IPS DF 6.9 (cell line): ENCODE measurements around the gene KIAA0825.

ENCODE experiments used
- DNase-seq: peaks from one replicate; pipeline ENCODE4 v3.0.0-alpha.2; 2013; ENCODE audit warnings: low read depth, low spot score
- H3K27ac ChIP-seq: one replicate; pipeline ENCODE4 v1.5.1; 2013; ENCODE audit warnings: low read length, control low read depth
- H3K27me3 ChIP-seq: 2 replicates; pipeline ENCODE4 v1.6.1; 2013; ENCODE audit warnings: mild to moderate bottlenecking, low read length; ENCODE audit not compliant: control insufficient read depth, insufficient read depth
- H3K36me3 ChIP-seq: 2 replicates; pipeline ENCODE4 v1.6.1; 2013; ENCODE audit warnings: low read length; ENCODE audit not compliant: control insufficient read depth, insufficient read depth
- H3K4me1 ChIP-seq: 2 replicates; pipeline ENCODE4 v1.6.1; 2013; ENCODE audit warnings: low read length; ENCODE audit not compliant: control insufficient read depth, insufficient read depth
- H3K4me3 ChIP-seq: 2 replicates; pipeline ENCODE4 v1.5.1; 2013; ENCODE audit warnings: mild to moderate bottlenecking, low read length
- H3K9me3 ChIP-seq: 2 replicates; pipeline ENCODE4 v1.6.1; 2013; ENCODE audit warnings: low read length, inconsistent platforms; ENCODE audit not compliant: control insufficient read depth, insufficient read depth
- WGBS: extraction: QIAGEN DNeasy Blood & Tissue Kit; methylation state at CpG from one replicate; pipeline ENCODE4 v1.1.7; 2013; ENCODE audit warnings: mixed read lengths, missing lambda C conversion rate; ENCODE audit not compliant: insufficient read length, insufficient coverage; 5-methylcytosine and 5-hydroxymethylcytosine counted together

KIAA0825 gene

GRCh38 chr5:94281236-94281801, 337.1 kb downstream of the KIAA0825 start:
- no peak overlapping the region for H3K27ac ChIP-seq
- no peak for DNase-seq
- H3K4me1 ChIP-seq, result 0 out of 2 replicates have a peak, but pooled peaks cover 4% of the 10 kb centered on the region
- no peaks in the 10 kb centered on the region for H3K9me3 ChIP-seq
- H3K4me3 ChIP-seq, result no peak overlapping the region
- no CpG with 5 or more reads among the region's 2 CpGs for WGBS
- no peaks in the 10 kb centered on the region for H3K27me3 ChIP-seq
- H3K36me3 ChIP-seq, result no peaks in the 10 kb centered on the region

GRCh38 chr5:94276751-94277150, 341.7 kb downstream of the KIAA0825 start:
- no peaks in the 10 kb centered on the region for H3K9me3 ChIP-seq
- DNase-seq, result no peak
- no peaks in the 10 kb centered on the region for H3K27me3 ChIP-seq
- H3K27ac ChIP-seq, result no peak overlapping the region
- no peaks in the 10 kb centered on the region; the same call in 1 of the 2 replicates for H3K36me3 ChIP-seq
- H3K4me1 ChIP-seq, result 0 out of 2 replicates have a peak, but pooled peaks cover 4% of the 10 kb centered on the region
- H3K4me3 ChIP-seq, result no peak overlapping the region
- no CpG with 5 or more reads among the region's 1 CpG for WGBS

- no CpG with 5 or more reads among the region's 1 CpG for WGBS
- H3K36me3 ChIP-seq, result no peaks in the 10 kb centered on the region; the same call in 1 of the 2 replicates
- no peak for DNase-seq
- H3K27me3 ChIP-seq, result no peaks in the 10 kb centered on the region
- no peaks in the 10 kb centered on the region for H3K4me1 ChIP-seq
- no peak overlapping the region for H3K4me3 ChIP-seq
- no peaks in the 10 kb centered on the region for H3K9me3 ChIP-seq
- no peak overlapping the region for H3K27ac ChIP-seq
Measured at GRCh38 chr5:94276048-94276447, 342.4 kb downstream of the KIAA0825 start.

GRCh38 chr5:94274707-94275106, 343.7 kb downstream of the KIAA0825 start:
- WGBS, result no CpG with 5 or more reads among the region's 4 CpGs
- H3K27me3 ChIP-seq, result no peaks in the 10 kb centered on the region
- no peak for DNase-seq
- H3K4me3 ChIP-seq, result no peak overlapping the region
- H3K27ac ChIP-seq, result no peak overlapping the region
- no peaks in the 10 kb centered on the region for H3K9me3 ChIP-seq
- H3K36me3 ChIP-seq, result no peaks in the 10 kb centered on the region; the same call in 1 of the 2 replicates
- H3K4me1 ChIP-seq, result no peaks in the 10 kb centered on the region

GRCh38 chr5:94268226-94268625, 350.2 kb downstream of the KIAA0825 start:
- Histone ChIP-seq H3K4me1 (no peaks in the 10 kb centered on the region), H3K4me3 (no peak overlapping the region), H3K9me3 (no peaks in the 10 kb centered on the region), H3K27ac (no peak overlapping the region), H3K27me3 (no peaks in the 10 kb centered on the region), H3K36me3 (no peaks in the 10 kb centered on the region)
- DNase-seq, result no peak
- no CpG with 5 or more reads among the region's 3 CpGs for WGBS

GRCh38 chr5:94267350-94267899, 351.0 kb downstream of the KIAA0825 start:
- no peaks in the 10 kb centered on the region for H3K9me3 ChIP-seq
- WGBS, result no CpG with 5 or more reads among the region's 4 CpGs
- no peak for DNase-seq

GRCh38 chr5:94266170-94266569, 352.2 kb downstream of the KIAA0825 start:
- Histone ChIP-seq H3K27ac (no peak overlapping the region), H3K36me3 (no peaks in the 10 kb centered on the region), H3K4me1 (no peaks in the 10 kb centered on the region), H3K4me3 (no peak overlapping the region), H3K27me3 (no peaks in the 10 kb centered on the region), H3K9me3 (no peaks in the 10 kb centered on the region)
- DNase-seq, result no peak

More at GRCh38 chr5:94267350-94267899, 351.0 kb downstream of the KIAA0825 start:
- no peaks in the 10 kb centered on the region for H3K27me3 ChIP-seq
- H3K4me1 ChIP-seq, result no peaks in the 10 kb centered on the region
- no peak overlapping the region for H3K27ac ChIP-seq
- H3K4me3 ChIP-seq, result no peak overlapping the region
- H3K36me3 ChIP-seq, result no peaks in the 10 kb centered on the region

- WGBS, result no CpG with 5 or more reads among the region's 1 CpG
- Histone ChIP-seq H3K4me3 (no peak overlapping the region), H3K4me1 (no peaks in the 10 kb centered on the region), H3K27ac (no peak overlapping the region), H3K36me3 (no peaks in the 10 kb centered on the region), H3K9me3 (no peaks in the 10 kb centered on the region), H3K27me3 (no peaks in the 10 kb centered on the region)
- DNase-seq, result no peak
Measured at GRCh38 chr5:94263068-94263467, 355.3 kb downstream of the KIAA0825 start.

GRCh38 chr5:94260096-94260495, 358.3 kb downstream of the KIAA0825 start:
- no peak for DNase-seq
- WGBS, result no CpG with 5 or more reads among the region's 1 CpG
- H3K36me3 ChIP-seq, result no peaks in the 10 kb centered on the region

GRCh38 chr5:94254214-94254613, 364.2 kb downstream of the KIAA0825 start:
- WGBS, result no CpG with 5 or more reads among the region's 3 CpGs
- Histone ChIP-seq H3K4me1 (no peaks in the 10 kb centered on the region), H3K36me3 (no peaks in the 10 kb centered on the region), H3K4me3 (no peak overlapping the region), H3K27me3 (no peaks in the 10 kb centered on the region), H3K9me3 (no peaks in the 10 kb centered on the region), H3K27ac (no peak overlapping the region)
- no peak for DNase-seq

More at GRCh38 chr5:94260096-94260495, 358.3 kb downstream of the KIAA0825 start:
- no peak overlapping the region for H3K4me3 ChIP-seq
- no peaks in the 10 kb centered on the region for H3K4me1 ChIP-seq
- no peaks in the 10 kb centered on the region for H3K9me3 ChIP-seq
- no peaks in the 10 kb centered on the region for H3K27me3 ChIP-seq
- no peak overlapping the region for H3K27ac ChIP-seq

- H3K4me3 ChIP-seq, result no peak overlapping the region
- H3K27me3 ChIP-seq, result no peaks in the 10 kb centered on the region
- no peaks in the 10 kb centered on the region for H3K9me3 ChIP-seq
- no CpG with 5 or more reads among the region's 5 CpGs for WGBS
- H3K4me1 ChIP-seq, result peaks cover 2% of the 10 kb centered on the region; the same call in 1 of the 2 replicates
- no peak overlapping the region for H3K27ac ChIP-seq
- no peak for DNase-seq
- H3K36me3 ChIP-seq, result no peaks in the 10 kb centered on the region
Measured at GRCh38 chr5:94250985-94251384, 367.4 kb downstream of the KIAA0825 start.
